HT-29 (cell line): ENCODE data around the gene SOWAHB. TPM values are rescaled to one million over a fixed set of nuclear protein-coding genes. Genes with fewer than 3 reads are reported as not detected.

Experiments used
- DNase-seq: peaks from one replicate; pipeline ENCODE4 v3.0.0-alpha.2; 2015; ENCODE audit warnings: low spot score
- total RNA-seq: library from RNA; depleted of rRNA; stranded (reverse); fragments of >200 nt; shearing (Covaris generic); gene quantifications from 2 replicates; pipeline ENCODE4 v1.2.3, GENCODE V29; 2014; rRNA removed

SOWAHB gene
- total RNA-seq, 1 experiment from 2014 or later, result 50.8 TPM

GRCh38 chr4:76851375-76851774 lies 46.6 kb downstream of the SOWAHB start:
- no peak for DNase-seq

DNA sequence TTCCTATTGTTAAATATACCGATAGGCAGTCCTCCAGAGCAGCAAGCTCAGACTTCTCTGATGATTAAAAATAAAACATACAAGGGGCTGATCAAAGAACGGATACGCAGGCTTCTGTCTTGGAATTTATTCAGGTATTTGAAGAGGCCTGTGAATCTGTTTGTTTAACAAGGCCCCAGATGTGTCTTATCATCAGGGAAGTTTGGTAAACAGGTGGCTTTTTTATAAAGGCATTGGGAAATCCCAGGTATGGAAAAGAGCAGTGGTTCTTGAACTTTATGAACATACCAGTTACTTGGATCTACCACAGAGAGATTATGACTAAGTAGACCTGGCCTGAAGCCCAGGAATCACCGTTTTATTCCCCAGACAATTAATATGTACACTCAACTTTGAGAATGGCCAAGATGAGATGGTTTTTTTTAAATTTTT lies 47.9 kb downstream of the SOWAHB start:
- peak; percentile 92 for DNase-seq

Other genes starting within 250 kb of the SOWAHB start
- 24.7 and 27.6 TPM in 2 replicates for gene SEPTIN11, start 51.6 kb upstream of the SOWAHB start, total RNA-seq
- gene CCNI, start 177.8 kb upstream of the SOWAHB start, total RNA-seq, result 92.6 and 116 TPM in 2 replicates